GM18517 (cell line): Measurements from ENCODE around the gene GPS1.

ENCODE experiments used
- ATAC-seq: cut with Tn5 transposase; IDR thresholded peaks from one replicate; pipeline ENCODE4 v1.9.1; 2021; ENCODE audit warnings: mild to moderate bottlenecking, moderate library complexity; ENCODE audit not compliant: unreplicated experiment

Gene GPS1

DNA sequence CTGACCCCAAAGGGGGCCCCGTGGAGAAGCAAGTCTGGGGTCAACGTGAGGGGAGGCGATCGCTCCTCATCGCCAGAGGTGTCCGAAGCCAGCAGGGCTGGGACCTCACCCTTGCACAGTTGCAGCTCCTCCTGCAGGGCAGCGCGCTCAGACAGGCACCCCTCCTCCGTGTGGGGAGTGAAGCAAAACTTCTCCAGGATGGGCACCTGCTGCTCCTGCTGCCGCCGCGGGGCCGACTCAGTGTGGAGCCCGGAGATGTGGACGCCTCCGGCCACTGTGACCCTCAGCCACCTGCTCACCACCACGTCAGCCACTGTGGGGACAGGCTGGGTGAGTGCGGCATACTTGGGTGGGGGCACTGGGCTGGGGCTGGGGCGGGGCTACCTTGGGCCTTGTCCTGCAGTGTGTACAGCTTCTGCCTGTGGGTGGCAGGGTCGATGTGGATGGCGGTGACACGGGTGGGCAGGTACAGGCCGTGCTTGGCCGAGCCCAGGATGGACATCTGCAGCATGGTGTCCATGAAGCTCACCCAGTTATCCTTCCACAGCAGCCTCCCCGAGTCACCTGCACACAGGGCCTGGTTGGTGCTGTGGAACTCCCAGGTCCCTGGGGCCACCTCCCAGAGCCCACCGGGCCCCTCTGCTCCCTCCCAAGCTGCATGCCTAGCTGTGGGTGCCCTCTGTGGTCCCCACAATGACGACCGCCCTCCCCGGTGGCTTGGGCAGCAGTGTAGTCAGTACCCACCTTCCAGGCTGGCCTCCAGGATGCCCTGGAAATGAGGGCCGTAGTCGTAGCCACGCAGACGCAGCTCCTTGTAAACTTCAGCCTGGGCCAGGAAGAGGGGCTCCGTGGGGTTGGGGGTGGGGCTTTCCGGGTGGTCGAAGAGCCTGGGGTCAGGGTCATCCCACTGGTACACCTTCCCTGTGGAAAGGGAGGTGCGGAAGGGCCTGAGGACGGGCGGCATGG lies 35.5 kb downstream of the GPS1 start:
- no peak for ATAC-seq

DNA sequence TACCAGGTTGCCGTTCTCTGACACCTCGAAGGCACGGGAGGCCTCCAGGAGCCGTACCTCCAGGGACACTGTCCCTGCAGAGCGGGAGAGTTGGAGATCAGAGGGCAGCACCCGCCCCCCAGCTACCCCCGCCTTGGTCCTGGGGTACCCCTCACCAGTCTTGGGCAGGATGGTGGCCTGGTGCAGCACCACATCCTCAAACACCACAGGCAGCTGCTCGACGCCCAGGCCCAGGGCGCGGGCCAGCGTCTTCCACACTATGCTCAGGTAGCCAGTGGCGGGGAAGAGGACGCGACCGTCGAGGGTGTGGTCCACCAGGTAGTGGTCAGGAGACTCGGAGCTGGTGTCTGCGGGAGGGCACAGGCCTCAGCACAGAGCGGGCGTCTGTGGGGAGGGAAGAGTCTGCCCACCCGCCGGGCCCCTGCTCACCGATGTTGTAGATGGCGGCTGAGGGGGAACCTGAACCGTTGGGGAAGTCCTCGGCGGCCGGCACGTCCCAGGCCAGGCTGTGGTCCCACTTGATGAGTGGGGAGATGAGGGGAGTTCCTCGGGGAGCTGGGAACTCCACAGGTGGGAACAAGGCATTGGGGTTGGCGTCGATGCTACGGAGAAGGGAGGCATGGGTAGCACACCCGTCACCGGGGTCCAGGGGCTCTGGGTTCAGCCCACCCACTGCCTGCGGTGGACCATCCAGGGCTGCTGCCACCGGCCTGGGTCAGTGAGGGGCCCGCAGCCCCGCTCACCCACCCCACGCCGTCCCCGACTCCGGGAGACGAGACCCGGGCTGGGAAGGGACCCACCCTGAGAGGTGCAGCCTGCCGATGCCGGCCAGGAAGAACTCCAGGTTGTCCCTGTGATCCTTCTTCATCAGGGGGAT lies 36.5 kb downstream of the GPS1 start:
- ATAC-seq, result no peak

- ATAC-seq, result no peak
Measured at GRCh38 chr17:82088838-82089722, 37.4 kb downstream of the GPS1 start.

GRCh38 chr17:82089723-82090548 lies 38.2 kb downstream of the GPS1 start:
- no peak for ATAC-seq

DNA sequence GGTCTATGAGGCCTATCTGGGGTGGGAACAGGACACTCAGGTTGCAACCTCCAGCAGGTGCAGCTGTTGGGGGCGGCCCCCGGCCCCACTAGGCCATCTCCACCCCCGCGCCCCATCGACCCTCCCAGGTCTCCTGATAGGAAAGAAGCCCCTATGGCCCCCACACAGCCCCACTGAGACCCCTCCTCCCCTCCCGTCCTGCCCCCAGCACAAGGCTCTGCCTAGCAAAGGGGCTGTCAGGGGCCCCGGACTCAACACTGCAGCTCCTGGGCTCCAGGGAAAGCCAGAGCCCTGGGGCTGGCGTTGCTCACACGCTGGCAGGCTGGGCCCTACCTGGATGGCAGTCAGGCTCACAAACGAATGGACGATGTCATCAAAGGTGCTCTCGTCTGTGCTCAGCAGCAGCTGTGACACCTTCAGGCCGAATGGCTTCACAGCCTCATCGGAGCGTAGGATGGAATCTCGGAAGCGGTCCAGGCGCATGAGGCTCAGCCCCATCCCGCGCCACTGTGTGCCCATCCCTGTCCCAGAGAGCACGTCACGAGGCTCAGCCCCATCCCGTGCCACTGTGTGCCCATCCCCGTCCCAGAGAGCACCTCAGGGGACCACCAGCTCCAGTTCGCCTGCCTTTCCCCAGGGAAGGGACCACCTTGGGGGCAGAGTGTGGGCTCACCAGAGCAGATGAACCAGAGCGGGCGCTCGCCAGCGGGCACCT lies 39.0 kb downstream of the GPS1 start:
- ATAC-seq, result no peak

DNA sequence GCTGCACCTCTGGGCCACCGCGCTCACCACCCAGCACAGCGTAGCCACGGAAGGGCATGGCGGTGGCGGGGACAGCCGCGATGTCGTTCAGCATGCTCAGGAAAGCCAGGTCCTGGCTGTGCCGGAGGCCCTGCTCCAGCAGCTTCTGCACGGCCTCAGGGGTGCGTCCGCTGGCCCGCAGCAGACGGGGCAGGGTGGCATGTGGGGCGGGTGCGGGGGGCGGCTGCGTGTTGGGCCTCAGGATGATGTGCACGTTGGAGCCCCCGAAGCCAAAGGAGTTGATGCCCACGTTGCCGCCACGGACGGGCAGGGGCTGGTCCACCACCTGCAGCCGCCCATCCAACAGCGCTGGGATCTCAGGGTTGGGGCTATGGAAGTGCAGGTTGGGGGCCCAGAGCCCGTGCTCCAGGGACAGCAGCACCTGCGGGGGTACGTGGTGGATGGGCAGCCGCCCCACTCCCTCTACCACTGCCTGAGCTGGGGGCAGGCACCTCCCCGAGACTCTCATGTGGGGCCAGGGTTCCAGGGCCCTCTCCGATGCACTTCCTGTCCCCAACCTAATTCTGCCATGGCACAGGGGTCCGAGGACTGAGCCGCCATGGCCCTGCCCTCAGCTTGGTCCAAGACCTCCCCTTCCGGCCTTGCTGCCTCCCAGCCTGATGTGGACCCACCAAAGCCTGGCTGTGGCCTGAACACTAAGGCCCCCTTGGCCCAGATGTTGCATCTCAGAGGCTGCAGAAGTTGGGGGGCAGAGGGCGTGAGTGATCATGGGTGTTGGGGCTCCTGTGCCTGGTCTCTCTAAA lies 39.8 kb downstream of the GPS1 start:
- no peak for ATAC-seq

- ATAC-seq, result no peak
Measured at GRCh38 chr17:82092094-82092586, 40.4 kb downstream of the GPS1 start.

DNA sequence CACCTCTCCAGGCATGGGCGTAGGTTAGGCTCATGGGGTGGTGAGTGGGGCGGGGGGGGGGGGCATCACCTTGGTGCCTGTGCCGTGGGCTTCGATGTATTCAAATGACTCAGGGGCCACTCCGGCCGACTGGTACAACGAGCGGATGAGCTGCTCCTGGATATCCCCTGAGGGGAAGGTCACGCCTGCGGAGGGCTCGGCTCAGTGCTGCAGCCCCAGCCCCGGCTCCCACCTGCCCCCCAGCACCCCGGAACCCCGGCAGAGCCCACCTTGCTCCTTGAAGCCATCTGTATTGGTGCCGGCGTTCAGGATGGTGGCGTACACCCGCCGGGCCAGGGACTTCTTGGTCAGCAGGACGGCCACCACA lies 40.9 kb downstream of the GPS1 start:
- ATAC-seq, result no peak

DNA sequence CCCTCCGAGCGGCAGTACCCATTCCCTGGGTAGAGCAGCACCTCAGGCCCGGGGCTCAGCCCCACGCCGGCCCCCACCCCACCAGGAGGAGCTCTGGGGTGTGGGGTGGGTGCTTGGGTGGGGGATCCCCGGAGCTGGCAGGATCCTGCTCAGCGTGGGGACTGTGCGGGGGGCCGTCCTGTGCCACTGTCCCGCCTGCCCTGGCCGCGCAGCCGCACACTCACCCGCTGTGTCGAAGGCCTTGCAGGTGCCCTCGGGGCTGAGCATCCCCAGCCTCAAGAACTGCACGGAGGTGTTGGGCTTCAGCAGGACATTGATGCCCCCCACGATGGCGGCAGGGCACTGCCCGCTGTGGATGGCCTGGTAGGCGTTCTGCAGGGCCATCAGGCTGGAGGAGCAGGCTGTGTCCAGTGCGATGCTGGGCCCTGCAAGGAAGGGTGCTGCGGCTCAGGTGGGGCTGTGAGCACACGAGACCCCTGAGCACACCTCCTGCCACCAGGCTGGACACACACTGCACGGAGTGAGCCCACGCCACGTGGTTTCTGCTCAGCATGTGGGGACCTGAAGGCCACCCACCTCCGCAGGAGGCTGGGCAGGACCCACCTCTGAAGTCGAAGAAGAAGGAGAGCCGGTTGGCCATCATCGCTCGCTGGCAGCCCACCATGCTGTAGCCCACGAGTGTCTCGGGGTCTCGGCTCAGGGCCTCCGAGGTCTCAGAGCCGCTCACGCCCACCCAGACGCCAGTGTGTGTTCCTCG lies 41.5 kb downstream of the GPS1 start:
- ATAC-seq, result no peak

- ATAC-seq, result no peak
Measured at GRCh38 chr17:82094931-82095776, 43.5 kb downstream of the GPS1 start.

DNA sequence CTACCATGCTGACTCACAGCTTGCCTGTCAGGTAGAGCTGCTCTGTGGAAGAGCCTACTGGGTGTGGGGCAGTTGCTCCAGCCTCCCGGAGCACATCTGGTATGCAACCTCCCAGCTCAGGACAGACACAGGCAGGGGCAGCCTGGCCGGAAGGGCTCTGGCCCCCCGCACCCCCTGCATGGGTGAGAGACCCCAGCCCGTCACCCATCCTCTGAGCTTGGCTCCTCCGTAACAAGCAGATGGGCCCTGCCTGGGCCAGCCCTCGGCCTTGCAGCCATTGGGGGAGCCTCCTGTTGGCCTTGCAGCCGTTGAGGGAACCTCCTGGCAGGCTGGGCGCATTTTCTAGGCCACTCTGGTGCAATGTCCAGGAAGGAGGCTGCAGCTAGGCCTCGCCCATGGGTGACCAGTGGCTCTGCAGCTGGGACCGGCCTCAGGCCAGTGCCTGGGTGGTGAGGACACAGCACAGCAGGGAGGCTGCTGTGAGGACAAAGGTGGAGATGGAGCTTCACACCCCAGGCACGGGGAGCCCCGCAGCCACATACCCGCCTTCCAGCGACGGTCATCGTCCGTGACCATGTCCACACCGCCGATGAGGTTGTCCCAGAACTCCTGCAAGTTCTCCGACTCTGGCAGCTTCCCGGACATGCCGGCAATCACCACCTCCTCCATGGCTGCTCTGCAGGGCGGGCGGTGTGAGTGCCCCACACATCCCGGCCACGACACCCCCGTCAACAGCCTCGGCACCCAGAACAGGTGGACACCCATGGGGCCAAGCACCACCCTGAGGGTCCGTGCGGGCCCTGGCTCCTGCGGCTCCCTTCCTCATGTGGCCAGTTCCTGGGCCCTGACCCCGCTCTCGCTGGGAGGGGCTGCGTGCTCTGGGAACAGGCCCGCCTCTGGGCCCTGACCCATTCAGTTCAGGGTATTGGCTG lies 44.3 kb downstream of the GPS1 start:
- no peak for ATAC-seq

- ATAC-seq, result no peak
Measured at GRCh38 chr17:82096709-82097183, 45.0 kb downstream of the GPS1 start.

DNA sequence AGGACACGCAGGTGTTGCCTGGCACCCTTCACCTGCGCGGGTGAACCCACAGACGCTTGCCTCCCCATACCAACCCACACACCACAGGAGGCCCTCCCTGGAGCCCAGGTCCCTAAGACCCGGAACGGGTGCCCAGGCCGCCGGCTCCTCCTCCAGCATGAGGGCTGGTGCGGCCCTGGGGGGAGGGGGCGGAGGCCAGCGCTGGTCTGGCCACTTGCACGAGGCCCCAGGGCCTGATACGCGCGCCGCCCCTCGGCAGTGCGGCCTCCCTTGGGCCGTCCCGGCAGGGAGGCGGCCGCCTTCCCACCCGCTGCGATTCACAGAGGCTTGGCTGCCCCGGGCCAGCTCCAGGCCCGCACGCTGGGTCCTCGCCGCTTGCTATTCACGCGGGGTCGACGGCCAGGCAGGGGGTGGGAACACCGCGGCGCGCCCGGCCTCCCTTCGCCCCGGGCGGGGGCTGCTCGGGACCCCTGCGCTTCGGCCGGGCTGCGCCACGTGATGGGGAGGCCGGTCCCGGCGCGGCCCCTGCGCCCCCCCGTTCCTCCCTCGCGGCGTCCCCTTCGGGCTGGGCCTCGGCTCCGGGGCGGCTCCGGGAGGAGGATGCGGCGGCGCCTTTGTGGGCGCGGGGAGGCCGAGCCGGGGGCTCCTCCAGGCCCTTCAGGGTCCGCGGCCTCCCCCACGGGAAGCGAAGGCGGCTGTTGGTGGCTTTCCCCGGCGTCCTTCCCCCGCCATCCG lies 45.7 kb downstream of the GPS1 start:
- peak; percentile 0 for ATAC-seq

DNA sequence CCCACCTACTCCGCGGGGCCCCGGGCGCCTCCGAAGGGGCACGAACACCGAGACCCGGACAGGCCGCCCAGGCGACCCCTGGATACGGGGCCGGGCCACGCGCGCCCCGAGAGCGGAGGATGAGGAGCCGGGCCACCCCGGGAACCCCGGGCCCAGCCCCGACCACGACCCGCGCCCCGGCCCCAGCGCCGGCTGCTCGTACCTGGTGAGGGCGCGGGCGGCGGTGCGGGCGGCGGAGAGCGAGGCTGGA lies 46.1 kb downstream of the GPS1 start:
- ATAC-seq, result no peak
